SK-N-SH (cell line): ENCODE measurements around the gene CDK11B. TPM values are rescaled to one million over a fixed set of nuclear protein-coding genes. Genes with fewer than 3 reads are reported as not detected.

ENCODE experiments used
- CTCF ChIA-PET: fragments of 300-600, 350-600 bp; formaldehyde crosslinking; extraction: SDS; loops from one replicate; lab custom pipeline; 2021; lab: Yijun Ruan, JAX
- POLR2A ChIA-PET: fragments of 350-600 bp; sonication (Branson Sonifier 250); formaldehyde crosslinking; extraction: SDS; loops from one replicate; lab custom pipeline; 2020; ENCODE audit warnings: antibody characterized with exemption, inconsistent platforms; lab: Yijun Ruan, JAX
- DNase-seq: peaks from one replicate; pipeline ENCODE4 v3.0.0; 2012
- H2AFZ ChIP-seq: fragments of 200-600 bp; sonication (generic); 2 replicates; pipeline ENCODE4 v1.8.1; 2016; ENCODE audit warnings: antibody characterized with exemption, mild to moderate bottlenecking, low read depth
- H3F3A ChIP-seq: fragments of 200-600 bp; sonication (generic); replicated peaks from 2 replicates; pipeline ENCODE3; 2016; ENCODE audit warnings: antibody characterized with exemption, mild to moderate bottlenecking; ENCODE audit not compliant: insufficient read depth
- H3K27ac ChIP-seq, 2 experiments: fragments of 200-500 bp in 1 of 2; fragments of 200-600 bp in 1 of 2; sonication (Bioruptor generic) in 1 of 2; sonication (generic), shearing (Covaris generic) in 1 of 2; 2 replicates each; pipeline versions ENCODE4 v1.5.1 to v1.6.1; 2014 to 2016; ENCODE audit warnings: low read depth in 2 of 2, inconsistent platforms in 1 of 2, low read length in 1 of 2, mild to moderate bottlenecking in 1 of 2, mixed read lengths in 1 of 2
- H3K27me3 ChIP-seq: fragments of 200-600 bp; sonication (generic), shearing (Covaris generic); 2 replicates; pipeline ENCODE4 v1.6.1; 2016; ENCODE audit warnings: mixed run types; ENCODE audit not compliant: insufficient read depth
- H3K36me3 ChIP-seq, 2 experiments: fragments of 200-500 bp in 1 of 2; fragments of 200-600 bp in 1 of 2; sonication (Bioruptor generic) in 1 of 2; sonication (generic) in 1 of 2; replicated peaks in 1 of 2; 2 replicates each; pipeline versions ENCODE3 to v1.5.1; 2014 to 2016; ENCODE audit warnings: low read length in 1 of 2, mild to moderate bottlenecking in 1 of 2; ENCODE audit not compliant: insufficient read depth in 2 of 2, control insufficient read depth in 1 of 2
- H3K4me1 ChIP-seq, 2 experiments: fragments of 200-500 bp in 1 of 2; fragments of 200-600 bp in 1 of 2; sonication (Bioruptor generic) in 1 of 2; sonication (generic), shearing (Covaris generic) in 1 of 2; 2 replicates each; pipeline versions ENCODE4 v1.5.1 to v1.6.1; 2014 to 2016; ENCODE audit warnings: low read depth in 1 of 2, low read length in 1 of 2, mixed run types in 1 of 2; ENCODE audit not compliant: insufficient read depth in 2 of 2, control insufficient read depth in 1 of 2
- H3K4me2 ChIP-seq: fragments of 200-600 bp; sonication (generic), shearing (Covaris generic); 2 replicates; pipeline ENCODE4 v1.6.1; 2017; ENCODE audit warnings: mixed run types
- H3K4me3 ChIP-seq, 2 experiments: fragments of 200-500 bp in 1 of 2; fragments of 200-600 bp in 1 of 2; sonication (Bioruptor generic) in 1 of 2; sonication (generic), shearing (Covaris generic) in 1 of 2; 2 replicates each; pipeline versions ENCODE4 v1.5.1 to v1.8.1; 2014 to 2016; ENCODE audit warnings: low read depth in 2 of 2, inconsistent platforms in 1 of 2, low read length in 1 of 2, mild to moderate bottlenecking in 1 of 2, mixed read lengths in 1 of 2, moderate library complexity in 1 of 2
- H3K79me2 ChIP-seq: fragments of 200-600 bp; sonication (generic); 2 replicates; pipeline ENCODE4 v1.8.1; 2017; ENCODE audit warnings: mild to moderate bottlenecking; ENCODE audit not compliant: insufficient read depth
- H3K9ac ChIP-seq: fragments of 200-600 bp; sonication (generic); 2 replicates; pipeline ENCODE4 v1.6.1; 2017; ENCODE audit warnings: mixed run types
- H3K9me2 ChIP-seq: fragments of 200-600 bp; sonication (generic); 2 replicates; pipeline ENCODE4 v1.6.1; 2017; ENCODE audit warnings: mixed run types
- H3K9me3 ChIP-seq: fragments of 200-600 bp; sonication (generic); 2 replicates; pipeline ENCODE4 v1.6.1; 2017; ENCODE audit warnings: mixed run types, mild to moderate bottlenecking, moderate library complexity
- H4K20me1 ChIP-seq: fragments of 200-600 bp; sonication (generic); 2 replicates; pipeline ENCODE4 v1.6.1; 2017; ENCODE audit warnings: mild to moderate bottlenecking, mixed run types; ENCODE audit not compliant: insufficient read depth
- CHD2 ChIP-seq: fragments of 150-350 bp; IDR thresholded peaks from 2 replicates; pipeline ENCODE4 v1.6.1; 2018; ENCODE audit warnings: low read length; ENCODE audit not compliant: partially characterized antibody
- EZH2phosphoT487 ChIP-seq: fragments of 200-600 bp; sonication (generic); IDR thresholded peaks from 2 replicates; pipeline ENCODE4 v1.6.1; 2017; ENCODE audit warnings: low read depth, mixed run types, mild to moderate bottlenecking, antibody characterized with exemption, moderate library complexity, borderline replicate concordance
- FOXM1 ChIP-seq: IDR thresholded peaks from 2 replicates; pipeline ENCODE4 v1.4.0; 2012; ENCODE audit warnings: low read depth, mild to moderate bottlenecking
- MXI1 ChIP-seq: IDR thresholded peaks from 2 replicates; pipeline ENCODE4 v1.6.1; 2012; ENCODE audit warnings: mild to moderate bottlenecking, low read depth, low read length, improper control_type of control experiment
- SMC3 ChIP-seq: IDR thresholded peaks from 2 replicates; pipeline ENCODE4 v1.6.1; 2012; ENCODE audit warnings: low read depth, low read length, improper control_type of control experiment
- TCF12 ChIP-seq: IDR thresholded peaks from 2 replicates; pipeline ENCODE4 v1.4.0; 2012
- YY1 ChIP-seq: IDR thresholded peaks from 2 replicates; pipeline ENCODE4 v1.4.0; 2012; ENCODE audit warnings: low read depth, mild to moderate bottlenecking
- WGBS: methylation state at CpG from one replicate; pipeline ENCODE4 v1.1.6; 2017; ENCODE audit warnings: low lambda C conversion rate; 5-methylcytosine and 5-hydroxymethylcytosine counted together
- polyA plus RNA-seq, 3 experiments: library from polyadenylated mRNA; depleted of rRNA; stranded (reverse); fragments of >200 nt; gene quantifications; 2 replicates each; pipeline ENCODE4 v1.2.3, GENCODE V29; 2012
- TF ChIP-seq, protein P1 (sequence below): IDR thresholded peaks from 2 replicates; pipeline ENCODE4 v1.4.0; 2012; ENCODE audit warnings: low read depth, borderline replicate concordance
- TF ChIP-seq, protein P2 (sequence below): IDR thresholded peaks from 2 replicates; pipeline ENCODE4 v1.4.0; 2012; ENCODE audit warnings: low read depth
- TF ChIP-seq, protein P3 (sequence below): IDR thresholded peaks from 2 replicates; pipeline ENCODE4; 2012
- TF ChIP-seq, protein P4 (sequence below): fragments of 150-350 bp; IDR thresholded peaks from 2 replicates; pipeline ENCODE4 v1.6.1; 2016; ENCODE audit warnings: mild to moderate bottlenecking, low read depth, low read length

The CDK11B gene
- polyA plus RNA-seq, 1 of the 3 experiments (the other 2 are of a cell fraction) = 15.0 TPM

DNA sequence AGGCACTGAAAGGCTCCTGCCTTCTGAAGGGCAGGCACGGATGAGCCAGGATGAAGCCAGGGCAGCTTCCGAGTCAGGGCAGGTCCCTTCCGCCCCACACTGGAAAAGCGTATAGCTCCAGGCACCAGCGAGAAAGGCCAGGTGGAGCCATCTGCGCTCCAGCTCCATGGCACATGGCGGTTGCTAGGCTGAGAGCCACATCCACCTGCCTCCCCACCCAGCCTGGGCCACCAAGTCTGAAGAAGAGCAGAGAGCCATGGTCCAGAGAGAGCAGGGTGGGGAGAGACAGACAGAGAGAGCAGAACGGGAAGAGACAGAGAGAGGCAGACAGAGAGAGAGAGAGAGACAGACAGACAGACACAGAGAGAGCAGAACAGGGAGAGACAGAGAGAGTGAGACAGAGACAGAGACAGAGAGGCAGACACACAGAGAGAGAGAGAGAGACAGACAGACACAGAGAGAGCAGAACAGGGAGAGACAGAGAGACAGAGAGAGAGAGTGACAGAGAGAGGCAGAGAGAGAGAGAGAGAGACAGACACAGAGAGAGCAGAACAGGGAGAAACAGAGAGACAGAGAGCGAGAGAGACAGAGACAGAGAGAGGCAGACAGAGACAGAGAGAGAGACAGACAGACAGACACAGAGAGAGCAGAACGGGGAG lies 64.1 kb downstream of the CDK11B start:
- H3K4me2 ChIP-seq = no peak overlapping the region
- TF ChIP-seq TCF12 (no peak), CHD2 (no peak), EZH2phosphoT487 (no peak), MXI1 (no peak), FOXM1 (no peak), SMC3 (no peak), YY1 (no peak)
- TF ChIP-seq, protein P1, sequence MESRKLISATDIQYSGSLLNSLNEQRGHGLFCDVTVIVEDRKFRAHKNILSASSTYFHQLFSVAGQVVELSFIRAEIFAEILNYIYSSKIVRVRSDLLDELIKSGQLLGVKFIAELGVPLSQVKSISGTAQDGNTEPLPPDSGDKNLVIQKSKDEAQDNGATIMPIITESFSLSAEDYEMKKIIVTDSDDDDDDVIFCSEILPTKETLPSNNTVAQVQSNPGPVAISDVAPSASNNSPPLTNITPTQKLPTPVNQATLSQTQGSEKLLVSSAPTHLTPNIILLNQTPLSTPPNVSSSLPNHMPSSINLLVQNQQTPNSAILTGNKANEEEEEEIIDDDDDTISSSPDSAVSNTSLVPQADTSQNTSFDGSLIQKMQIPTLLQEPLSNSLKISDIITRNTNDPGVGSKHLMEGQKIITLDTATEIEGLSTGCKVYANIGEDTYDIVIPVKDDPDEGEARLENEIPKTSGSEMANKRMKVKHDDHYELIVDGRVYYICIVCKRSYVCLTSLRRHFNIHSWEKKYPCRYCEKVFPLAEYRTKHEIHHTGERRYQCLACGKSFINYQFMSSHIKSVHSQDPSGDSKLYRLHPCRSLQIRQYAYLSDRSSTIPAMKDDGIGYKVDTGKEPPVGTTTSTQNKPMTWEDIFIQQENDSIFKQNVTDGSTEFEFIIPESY = no peak
- TF ChIP-seq, protein P2, sequence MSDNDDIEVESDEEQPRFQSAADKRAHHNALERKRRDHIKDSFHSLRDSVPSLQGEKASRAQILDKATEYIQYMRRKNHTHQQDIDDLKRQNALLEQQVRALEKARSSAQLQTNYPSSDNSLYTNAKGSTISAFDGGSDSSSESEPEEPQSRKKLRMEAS = no peak
- TF ChIP-seq, protein P3, sequence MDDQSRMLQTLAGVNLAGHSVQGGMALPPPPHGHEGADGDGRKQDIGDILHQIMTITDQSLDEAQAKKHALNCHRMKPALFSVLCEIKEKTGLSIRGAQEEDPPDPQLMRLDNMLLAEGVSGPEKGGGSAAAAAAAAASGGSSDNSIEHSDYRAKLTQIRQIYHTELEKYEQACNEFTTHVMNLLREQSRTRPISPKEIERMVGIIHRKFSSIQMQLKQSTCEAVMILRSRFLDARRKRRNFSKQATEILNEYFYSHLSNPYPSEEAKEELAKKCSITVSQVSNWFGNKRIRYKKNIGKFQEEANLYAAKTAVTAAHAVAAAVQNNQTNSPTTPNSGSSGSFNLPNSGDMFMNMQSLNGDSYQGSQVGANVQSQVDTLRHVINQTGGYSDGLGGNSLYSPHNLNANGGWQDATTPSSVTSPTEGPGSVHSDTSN = no peak
- TF ChIP-seq, protein P4, sequence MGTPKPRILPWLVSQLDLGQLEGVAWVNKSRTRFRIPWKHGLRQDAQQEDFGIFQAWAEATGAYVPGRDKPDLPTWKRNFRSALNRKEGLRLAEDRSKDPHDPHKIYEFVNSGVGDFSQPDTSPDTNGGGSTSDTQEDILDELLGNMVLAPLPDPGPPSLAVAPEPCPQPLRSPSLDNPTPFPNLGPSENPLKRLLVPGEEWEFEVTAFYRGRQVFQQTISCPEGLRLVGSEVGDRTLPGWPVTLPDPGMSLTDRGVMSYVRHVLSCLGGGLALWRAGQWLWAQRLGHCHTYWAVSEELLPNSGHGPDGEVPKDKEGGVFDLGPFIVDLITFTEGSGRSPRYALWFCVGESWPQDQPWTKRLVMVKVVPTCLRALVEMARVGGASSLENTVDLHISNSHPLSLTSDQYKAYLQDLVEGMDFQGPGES = no peak
- H3K27ac ChIP-seq = no peak overlapping the region
- peaks cover 0 to 14% of the 10 kb centered on the region in 2 experiments; a peak in 1 of 4 replicates for H3K4me1 ChIP-seq
- H3K36me3 ChIP-seq = no peaks in the 10 kb centered on the region
- no peaks in the 10 kb centered on the region; the same call in 1 of the 2 replicates for H4K20me1 ChIP-seq
- no peaks in the 10 kb centered on the region for H3K27me3 ChIP-seq
- H3K79me2 ChIP-seq = no peaks in the 10 kb centered on the region
- no peaks in the 10 kb centered on the region for H3K9me3 ChIP-seq
- POLR2A ChIA-PET = no interaction called here
- no peaks in the 10 kb centered on the region for H3K9me2 ChIP-seq
- H3K9ac ChIP-seq = no peak overlapping the region
- no peak overlapping the region for H3K4me3 ChIP-seq
- DNase-seq = peak; percentile 64
- no peak overlapping the region for H2AFZ ChIP-seq
- CTCF ChIA-PET = no interaction called here
- 53% methylated on average over 9 of the region's 10 CpGs for WGBS
- no peaks in the 10 kb centered on the region for H3F3A ChIP-seq
